Measurements from ENCODE around the gene SRGAP1.
A peak's percentile ranks its signal among the peaks of the same experiment; 100 is the strongest.

DNA sequence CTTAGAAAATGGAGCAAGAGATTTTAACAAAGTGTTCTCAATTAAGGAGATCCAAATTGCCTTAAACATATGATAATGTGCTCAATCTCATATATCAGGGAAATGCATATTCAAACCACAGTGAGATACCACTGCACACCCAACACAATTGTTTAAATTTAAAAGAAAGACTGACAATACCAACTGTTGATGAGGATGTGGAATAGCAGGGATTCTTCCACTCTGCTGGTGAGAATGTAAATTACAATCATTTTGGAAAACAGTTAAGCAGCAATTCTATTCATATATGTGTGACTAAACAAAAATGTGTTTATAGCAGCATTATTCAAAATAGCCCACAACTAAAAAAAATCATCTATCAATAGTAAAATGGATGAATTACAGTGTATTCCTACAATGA is 233.4 kb downstream of the SRGAP1 start:
- TF ChIP-seq, protein P1, sequence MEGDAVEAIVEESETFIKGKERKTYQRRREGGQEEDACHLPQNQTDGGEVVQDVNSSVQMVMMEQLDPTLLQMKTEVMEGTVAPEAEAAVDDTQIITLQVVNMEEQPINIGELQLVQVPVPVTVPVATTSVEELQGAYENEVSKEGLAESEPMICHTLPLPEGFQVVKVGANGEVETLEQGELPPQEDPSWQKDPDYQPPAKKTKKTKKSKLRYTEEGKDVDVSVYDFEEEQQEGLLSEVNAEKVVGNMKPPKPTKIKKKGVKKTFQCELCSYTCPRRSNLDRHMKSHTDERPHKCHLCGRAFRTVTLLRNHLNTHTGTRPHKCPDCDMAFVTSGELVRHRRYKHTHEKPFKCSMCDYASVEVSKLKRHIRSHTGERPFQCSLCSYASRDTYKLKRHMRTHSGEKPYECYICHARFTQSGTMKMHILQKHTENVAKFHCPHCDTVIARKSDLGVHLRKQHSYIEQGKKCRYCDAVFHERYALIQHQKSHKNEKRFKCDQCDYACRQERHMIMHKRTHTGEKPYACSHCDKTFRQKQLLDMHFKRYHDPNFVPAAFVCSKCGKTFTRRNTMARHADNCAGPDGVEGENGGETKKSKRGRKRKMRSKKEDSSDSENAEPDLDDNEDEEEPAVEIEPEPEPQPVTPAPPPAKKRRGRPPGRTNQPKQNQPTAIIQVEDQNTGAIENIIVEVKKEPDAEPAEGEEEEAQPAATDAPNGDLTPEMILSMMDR (conservative IDR thresholded peaks at IDR 0.05) = peak; percentile 54
- no peak for TF ChIP-seq ZFX (IDR thresholded peaks at IDR 0.05)

All from C4-2B (cell line).